HG03469 (cell line): ENCODE results near the gene NR0B1.

ENCODE experiments used
- ATAC-seq: cut with Tn5 transposase; IDR thresholded peaks from one replicate; pipeline ENCODE4 v1.9.1; 2021; ENCODE audit warnings: mild to moderate bottlenecking, moderate library complexity, moderate number of reproducible peaks; ENCODE audit not compliant: unreplicated experiment

Gene NR0B1

GRCh38 chrX:30275498-30275897, 33.7 kb downstream of the NR0B1 start:
- no peak for ATAC-seq

DNA sequence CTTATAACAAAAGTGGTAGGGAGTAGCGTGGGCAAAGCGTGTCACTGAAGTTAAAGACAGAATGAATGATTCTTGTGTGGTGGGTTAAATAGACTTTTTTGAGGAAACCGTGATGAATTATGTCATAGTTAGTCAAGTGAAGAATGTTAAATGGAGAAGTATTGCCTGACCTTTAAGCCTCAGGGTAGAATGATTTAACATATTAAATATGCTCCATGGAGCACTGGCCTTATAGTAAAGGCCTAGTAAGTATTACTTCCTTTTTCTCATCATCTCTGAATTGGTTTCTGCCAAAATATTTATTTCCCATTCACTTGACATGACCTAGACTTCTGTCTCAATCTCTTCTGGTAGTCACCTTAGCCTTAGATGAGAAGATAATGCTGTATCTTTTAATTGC, 38.6 kb downstream of the NR0B1 start:
- no peak for ATAC-seq

DNA sequence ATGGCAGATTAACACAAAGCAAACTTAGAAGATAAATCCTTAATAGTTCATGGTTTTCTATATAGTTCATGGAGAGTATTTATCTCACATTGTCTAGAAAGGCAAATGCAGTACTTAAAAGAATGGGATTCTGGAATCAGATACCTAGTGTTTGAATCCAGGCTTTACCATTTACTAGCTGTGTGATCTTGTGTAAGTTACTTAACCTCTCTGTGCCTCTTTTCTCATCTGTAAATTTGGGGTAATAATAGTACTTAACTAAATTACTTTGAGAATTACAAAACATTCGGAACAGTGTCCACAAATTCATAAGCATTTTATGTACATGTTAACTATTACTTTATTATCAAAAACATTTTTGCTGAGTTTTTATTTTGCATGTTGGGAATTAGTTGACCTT, 46.4 kb downstream of the NR0B1 start:
- no peak for ATAC-seq

DNA sequence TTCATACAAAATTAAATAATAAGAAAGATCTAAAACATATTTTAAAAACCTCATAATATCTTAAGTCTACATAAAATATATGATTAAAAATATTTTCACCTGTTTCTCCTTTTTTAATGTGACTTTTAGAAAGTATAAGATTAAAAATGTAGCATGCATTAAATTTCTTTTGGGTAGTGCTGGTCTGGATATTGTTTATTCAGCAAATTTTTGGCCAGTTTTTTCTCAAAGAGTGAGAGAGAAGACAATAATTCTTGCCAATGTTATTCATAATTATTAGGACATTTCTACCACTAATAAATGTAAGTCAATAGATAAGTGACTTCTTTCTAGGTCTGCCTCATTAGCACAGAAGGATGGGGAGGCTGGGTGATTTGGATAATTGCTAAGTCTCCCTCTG, 48.2 kb downstream of the NR0B1 start:
- ATAC-seq, result no peak

- ATAC-seq, result no peak
These were observed 49.3 kb downstream of the NR0B1 start for GRCh38 chrX:30259927-30260326.
